ENCODE measurements around the gene ETV3. TPM values are rescaled to one million over a fixed set of nuclear protein-coding genes. Genes with fewer than 3 reads are reported as not detected.
A peak's percentile ranks its signal among the peaks of the same experiment; 100 is the strongest.

The ETV3 gene
- total and polyA plus RNA-seq, 2 of the 13 experiments (the other 11 are each of a cell fraction or from before 2014, with no cell fraction given), result 4.2 to 5.8 TPM

- no peak overlapping the region for H3K4me2 ChIP-seq (ENCODE audit: low read depth, low read length)
- ChIA-PET POLR2A (no interaction called here), CTCF (ENCODE audit: low intra/inter-chr PET ratio, low total read pairs) (no interaction called here)
- FAIRE-seq, result no peak
- TF ChIP-seq CEBPB (IDR thresholded peaks at IDR 0.05; ENCODE audit: borderline replicate concordance, low read depth, low read length) (0 out of 2 replicates have a peak, but pooled peaks have one; percentile 22), ZNF44 (CRISPR knock-in tag; IDR thresholded peaks at IDR 0.05) (no peak), CEBPG (CRISPR knock-in tag; IDR thresholded peaks at IDR 0.05) (no peak), PCBP2 (optimal IDR thresholded peaks at IDR 0.05; ENCODE audit: low read depth, low read length, poor library complexity, severe bottlenecking) (no peak)
- in situ Hi-C loops (cut with HindIII; ENCODE audit: extremely low pct_ligation_motif_present, low pct_unique_long_range_greater_than_20kb) (no loop called here), intact Hi-C loops (cut with micrococcal nuclease; ENCODE audit: unreplicated experiment) (no loop called here)
- no TSS peak for BruUV-seq (replicated peaks)
- H3K27ac ChIP-seq (ENCODE audit: extremely low read length, insufficient read depth, low read length), result no peak overlapping the region
- no peak overlapping the region for H2AFZ ChIP-seq (ENCODE audit: low read length)
- no peaks in the 10 kb centered on the region for H4K20me1 ChIP-seq (ENCODE audit: insufficient read depth, low read length)
- no peak overlapping the region for H3K4me3 ChIP-seq (replicated peaks in 1 of 3; ENCODE audit: insufficient read depth in 1 of 3, low read depth in 2 of 3, low read length in 3 of 3)
- DNase-seq (ENCODE audit: low spot score), result no peak
- WGBS (ENCODE audit: low lambda C conversion rate), result 4% methylated on average over 5 of the region's 5 CpGs
- H3K4me1 ChIP-seq (ENCODE audit: insufficient read depth, low read length), result peaks cover 17% of the 10 kb centered on the region
- H3K36me3 ChIP-seq (replicated peaks in 1 of 2; ENCODE audit: control insufficient read depth in 1 of 2, insufficient read depth in 2 of 2, low read length in 2 of 2), result no peaks in the 10 kb centered on the region
- ATAC-seq, result no peak
- H3K79me2 ChIP-seq (ENCODE audit: insufficient read depth, low read length), result no peaks in the 10 kb centered on the region
- no peak overlapping the region for H3K9ac ChIP-seq (ENCODE audit: insufficient read depth, low read depth, low read length)
- peaks cover 0 to 2% of the 10 kb centered on the region in 2 experiments; a peak in 2 of 5 replicates for H3K27me3 ChIP-seq (ENCODE audit: control insufficient read depth in 1 of 2, insufficient read depth in 2 of 2, low read length in 2 of 2)
- H3K9me3 ChIP-seq (ENCODE audit: low read length), result no peaks in the 10 kb centered on the region
Measured at GRCh38 chr1:157085421-157085820, 52.8 kb downstream of the ETV3 start.

DNA sequence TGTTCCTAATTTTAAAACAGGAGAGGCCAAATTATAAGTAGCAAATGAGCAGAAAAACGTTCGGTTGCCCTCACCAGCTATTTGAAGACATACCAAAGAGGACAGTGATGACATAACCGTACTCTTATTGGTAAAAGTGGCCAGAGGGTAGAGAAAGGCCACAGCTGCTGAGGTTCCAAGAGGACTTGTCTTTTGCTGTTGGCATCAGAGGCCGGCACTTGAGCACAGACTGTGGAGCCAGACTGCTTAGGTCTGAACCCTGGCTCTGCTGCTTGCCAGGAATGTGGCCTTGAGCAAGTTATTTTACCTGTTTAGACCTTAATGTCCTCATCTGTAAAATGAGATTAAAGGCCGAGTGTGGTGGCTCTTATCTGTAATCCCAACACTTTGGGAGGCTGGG lies 53.5 kb downstream of the ETV3 start:
- Histone ChIP-seq H2AFZ (ENCODE audit: low read length) (no peak overlapping the region), H3K36me3 (replicated peaks in 1 of 2; ENCODE audit: control insufficient read depth in 1 of 2, insufficient read depth in 2 of 2, low read length in 2 of 2) (no peaks in the 10 kb centered on the region), H3K27ac (ENCODE audit: extremely low read length, insufficient read depth, low read length) (no peak overlapping the region), H3K27me3 (ENCODE audit: control insufficient read depth in 1 of 2, insufficient read depth in 2 of 2, low read length in 2 of 2) (no peaks in the 10 kb centered on the region; a peak in 1 of 5 replicates), H3K4me3 (replicated peaks in 1 of 3; ENCODE audit: insufficient read depth in 1 of 3, low read depth in 2 of 3, low read length in 3 of 3) (no peak overlapping the region), H3K79me2 (ENCODE audit: insufficient read depth, low read length) (no peaks in the 10 kb centered on the region), H4K20me1 (ENCODE audit: insufficient read depth, low read length) (no peaks in the 10 kb centered on the region), H3K4me1 (ENCODE audit: insufficient read depth, low read length) (peaks cover 17% of the 10 kb centered on the region), H3K9me3 (ENCODE audit: low read length) (no peaks in the 10 kb centered on the region), H3K4me2 (ENCODE audit: low read depth, low read length) (no peak overlapping the region), H3K9ac (ENCODE audit: insufficient read depth, low read depth, low read length) (no peak overlapping the region)
- BruUV-seq (replicated peaks), result no TSS peak
- intact Hi-C loops (cut with micrococcal nuclease; ENCODE audit: unreplicated experiment) (no loop called here), in situ Hi-C loops (cut with HindIII; ENCODE audit: extremely low pct_ligation_motif_present, low pct_unique_long_range_greater_than_20kb) (no loop called here)
- ChIA-PET POLR2A (no interaction called here), CTCF (ENCODE audit: low intra/inter-chr PET ratio, low total read pairs) (no interaction called here)
- ATAC-seq (no peak; the same call in 2 of the 3 replicates), FAIRE-seq (no peak), DNase-seq (ENCODE audit: low spot score) (no peak)
- no peak for TF ChIP-seq TGIF2 (CRISPR knock-in tag; IDR thresholded peaks at IDR 0.05)
- no peak for TF ChIP-seq ZNF180 (CRISPR knock-in tag; IDR thresholded peaks at IDR 0.05; ENCODE audit: borderline replicate concordance, low read depth)
- TF ChIP-seq KDM5B (CRISPR knock-in tag; IDR thresholded peaks at IDR 0.05; ENCODE audit: borderline replicate concordance), result no peak
- TF ChIP-seq ADNP (CRISPR knock-in tag; IDR thresholded peaks at IDR 0.05), result no peak
- WGBS (ENCODE audit: low lambda C conversion rate), result 20% methylated on average over 5 of the region's 5 CpGs
